ENCODE data around the gene SLC51B. TPM values are rescaled to one million over a fixed set of nuclear protein-coding genes. Genes with fewer than 3 reads are reported as not detected.

Gene SLC51B
- total RNA-seq, 1 experiment from 2014 or later, result not detected

DNA sequence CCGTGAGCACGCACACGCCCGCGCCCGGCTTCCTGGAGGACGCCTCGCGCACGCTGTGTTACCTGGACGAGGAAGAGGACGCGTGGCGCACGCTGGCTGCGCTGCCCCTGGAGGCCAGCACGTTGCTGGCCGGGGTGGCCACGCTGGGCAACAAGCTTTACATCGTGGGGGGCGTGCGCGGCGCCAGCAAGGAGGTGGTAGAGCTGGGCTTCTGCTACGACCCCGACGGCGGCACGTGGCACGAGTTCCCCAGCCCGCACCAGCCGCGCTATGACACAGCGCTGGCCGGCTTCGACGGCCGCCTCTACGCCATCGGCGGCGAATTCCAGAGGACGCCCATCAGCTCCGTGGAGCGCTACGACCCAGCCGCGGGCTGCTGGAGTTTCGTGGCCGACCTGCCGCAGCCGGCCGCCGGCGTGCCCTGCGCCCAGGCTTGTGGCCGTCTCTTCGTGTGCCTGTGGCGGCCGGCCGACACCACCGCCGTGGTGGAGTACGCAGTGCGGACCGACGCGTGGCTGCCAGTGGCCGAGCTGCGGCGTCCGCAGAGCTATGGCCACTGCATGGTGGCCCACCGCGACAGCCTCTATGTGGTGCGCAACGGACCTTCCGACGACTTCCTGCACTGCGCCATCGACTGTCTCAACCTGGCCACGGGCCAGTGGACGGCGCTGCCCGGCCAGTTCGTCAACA is 32.2 kb downstream of the SLC51B start:
- DNase-seq, result no peak
- H3K27ac ChIP-seq (ENCODE audit: low read length), result no peak overlapping the region
- H3K79me2 ChIP-seq (ENCODE audit: low read length), result no peaks in the 10 kb centered on the region
- H3K4me1 ChIP-seq (ENCODE audit: low read length), result no peaks in the 10 kb centered on the region
- no peaks in the 10 kb centered on the region for H3K27me3 ChIP-seq (ENCODE audit: low read length)
- no peaks in the 10 kb centered on the region for H3K9me2 ChIP-seq (replicated peaks; ENCODE audit: insufficient read depth, low read length)
- no peak overlapping the region for H3K4me3 ChIP-seq (ENCODE audit: low read length)
- no peaks in the 10 kb centered on the region for H4K20me1 ChIP-seq (ENCODE audit: insufficient read depth, low read depth, low read length)
- H3K4me2 ChIP-seq (ENCODE audit: low read depth, low read length, poor library complexity, severe bottlenecking), result no peak overlapping the region
- H3K9ac ChIP-seq (ENCODE audit: low read length), result no peak overlapping the region
- no peaks in the 10 kb centered on the region for H3K9me3 ChIP-seq (ENCODE audit: low read length)
- H2AFZ ChIP-seq (ENCODE audit: low read length), result no peak overlapping the region
- H3K36me3 ChIP-seq (ENCODE audit: insufficient read depth, low read length), result no peaks in the 10 kb centered on the region

DNA sequence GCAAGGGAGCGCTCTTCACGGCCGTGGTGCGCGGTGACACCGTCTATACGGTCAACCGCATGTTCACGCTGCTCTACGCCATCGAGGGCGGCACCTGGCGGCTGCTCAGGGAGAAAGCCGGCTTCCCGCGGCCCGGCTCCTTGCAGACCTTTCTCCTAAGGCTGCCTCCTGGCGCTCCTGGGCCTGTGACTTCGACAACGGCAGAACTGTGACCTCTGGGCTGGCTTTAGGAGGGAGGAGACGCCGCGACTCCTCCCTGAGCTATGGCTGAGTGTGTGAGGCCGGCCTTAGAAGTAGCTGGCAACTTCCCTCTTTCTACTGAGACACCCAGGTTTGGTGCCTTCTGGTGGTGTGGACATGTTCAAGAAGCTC is 32.8 kb downstream of the SLC51B start:
- no peak for DNase-seq
- Histone ChIP-seq H3K4me2 (ENCODE audit: low read depth, low read length, poor library complexity, severe bottlenecking) (no peak overlapping the region), H4K20me1 (ENCODE audit: insufficient read depth, low read depth, low read length) (no peaks in the 10 kb centered on the region), H3K79me2 (ENCODE audit: low read length) (no peaks in the 10 kb centered on the region), H3K9me3 (ENCODE audit: low read length) (no peaks in the 10 kb centered on the region), H3K27ac (ENCODE audit: low read length) (no peak overlapping the region), H3K36me3 (ENCODE audit: insufficient read depth, low read length) (no peaks in the 10 kb centered on the region), H3K27me3 (ENCODE audit: low read length) (no peaks in the 10 kb centered on the region), H2AFZ (ENCODE audit: low read length) (no peak overlapping the region), H3K4me3 (ENCODE audit: low read length) (no peak overlapping the region), H3K9ac (ENCODE audit: low read length) (no peak overlapping the region), H3K9me2 (replicated peaks; ENCODE audit: insufficient read depth, low read length) (no peaks in the 10 kb centered on the region), H3K4me1 (ENCODE audit: low read length) (no peaks in the 10 kb centered on the region)

DNA sequence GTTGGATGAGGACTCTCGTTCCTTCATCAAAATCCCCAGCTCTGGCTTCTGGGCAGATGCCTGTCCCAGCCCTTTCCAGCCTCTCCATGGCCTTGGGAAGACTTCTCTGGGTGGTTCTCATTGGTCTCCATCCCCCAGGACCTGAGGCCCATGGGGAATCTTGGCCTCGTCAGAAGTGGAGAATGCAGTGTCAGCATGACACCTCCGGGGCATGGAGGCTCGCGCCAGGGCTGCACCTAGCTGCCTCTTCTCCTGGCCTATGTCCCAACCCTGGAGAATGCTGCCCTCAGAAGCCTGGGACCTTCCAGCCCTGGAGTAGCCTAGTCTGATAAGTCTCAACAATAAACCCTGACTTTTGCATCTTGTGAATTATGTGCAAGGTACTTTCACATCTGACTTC is 34.4 kb downstream of the SLC51B start:
- no peaks in the 10 kb centered on the region for H3K9me3 ChIP-seq (ENCODE audit: low read length)

DNA sequence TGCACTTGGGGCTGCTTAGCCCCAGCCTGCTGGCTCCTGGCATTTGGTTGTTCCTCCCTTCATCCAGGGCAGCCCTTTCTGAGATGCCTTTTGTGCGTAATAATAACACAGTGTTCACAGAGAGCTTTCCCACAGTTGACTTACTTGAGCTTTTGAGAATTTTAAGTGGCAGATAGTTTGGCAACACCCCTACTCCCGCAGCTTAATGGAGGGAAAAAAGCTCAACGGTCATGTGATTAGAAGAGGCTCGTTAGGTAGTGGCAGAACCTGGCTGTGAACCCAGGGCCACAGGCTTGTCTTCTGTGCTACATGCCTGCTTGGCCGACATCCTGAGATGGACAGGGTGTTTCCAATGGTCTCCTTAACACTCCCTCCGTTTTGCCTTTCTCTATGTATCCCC is 36.1 kb downstream of the SLC51B start:
- DNase-seq, result no peak
- H3K9ac ChIP-seq (ENCODE audit: low read length), result no peak overlapping the region
- H4K20me1 ChIP-seq (ENCODE audit: insufficient read depth, low read depth, low read length), result no peaks in the 10 kb centered on the region
- H3K9me3 ChIP-seq (ENCODE audit: low read length), result no peaks in the 10 kb centered on the region
- no peak overlapping the region for H3K4me2 ChIP-seq (ENCODE audit: low read depth, low read length, poor library complexity, severe bottlenecking)
- no peaks in the 10 kb centered on the region for H3K36me3 ChIP-seq (ENCODE audit: insufficient read depth, low read length)
- no peaks in the 10 kb centered on the region for H3K4me1 ChIP-seq (ENCODE audit: low read length)
- H3K4me3 ChIP-seq (ENCODE audit: low read length), result no peak overlapping the region
- no peak overlapping the region for H3K27ac ChIP-seq (ENCODE audit: low read length)
- no peaks in the 10 kb centered on the region for H3K27me3 ChIP-seq (ENCODE audit: low read length)
- H3K79me2 ChIP-seq (ENCODE audit: low read length), result no peaks in the 10 kb centered on the region
- no peak overlapping the region for H2AFZ ChIP-seq (ENCODE audit: low read length)
- no peaks in the 10 kb centered on the region for H3K9me2 ChIP-seq (replicated peaks; ENCODE audit: insufficient read depth, low read length)

More for the DNA sequence above, 34.4 kb downstream of the SLC51B start:
- Histone ChIP-seq H3K4me3 (ENCODE audit: low read length) (no peak overlapping the region), H3K4me2 (ENCODE audit: low read depth, low read length, poor library complexity, severe bottlenecking) (no peak overlapping the region), H3K9ac (ENCODE audit: low read length) (no peak overlapping the region), H3K27ac (ENCODE audit: low read length) (no peak overlapping the region), H3K27me3 (ENCODE audit: low read length) (no peaks in the 10 kb centered on the region), H4K20me1 (ENCODE audit: insufficient read depth, low read depth, low read length) (no peaks in the 10 kb centered on the region), H3K36me3 (ENCODE audit: insufficient read depth, low read length) (no peaks in the 10 kb centered on the region), H3K79me2 (ENCODE audit: low read length) (no peaks in the 10 kb centered on the region), H3K9me2 (replicated peaks; ENCODE audit: insufficient read depth, low read length) (no peaks in the 10 kb centered on the region), H3K4me1 (ENCODE audit: low read length) (no peaks in the 10 kb centered on the region), H2AFZ (ENCODE audit: low read length) (no peak overlapping the region)
- no peak for DNase-seq

DNA sequence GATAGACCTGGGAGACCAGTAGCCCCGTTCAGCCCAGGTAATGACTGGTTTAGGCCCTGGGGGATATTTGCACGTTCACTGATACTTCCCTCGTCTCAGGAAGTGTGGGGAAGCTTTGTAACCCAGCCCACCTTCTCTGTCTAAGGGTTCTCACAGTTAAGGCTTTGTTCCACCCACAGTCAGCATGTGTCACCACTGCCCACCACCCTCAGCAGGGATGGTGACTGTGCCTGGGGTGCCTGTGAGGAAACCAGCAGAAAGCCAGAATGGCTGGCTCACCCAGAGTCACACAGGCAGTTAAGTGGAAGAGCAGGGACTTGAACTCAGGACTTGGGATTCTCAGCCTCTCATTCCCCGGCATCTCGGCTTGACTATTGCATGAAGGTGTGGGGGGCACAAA is 36.6 kb downstream of the SLC51B start:
- no peak overlapping the region for H3K4me3 ChIP-seq (ENCODE audit: low read length)
- no peaks in the 10 kb centered on the region for H3K27me3 ChIP-seq (ENCODE audit: low read length)
- H3K9me2 ChIP-seq (replicated peaks; ENCODE audit: insufficient read depth, low read length), result no peaks in the 10 kb centered on the region
- no peaks in the 10 kb centered on the region for H4K20me1 ChIP-seq (ENCODE audit: insufficient read depth, low read depth, low read length)
- no peaks in the 10 kb centered on the region for H3K79me2 ChIP-seq (ENCODE audit: low read length)
- H3K9me3 ChIP-seq (ENCODE audit: low read length), result no peaks in the 10 kb centered on the region
- no peak for DNase-seq
- H2AFZ ChIP-seq (ENCODE audit: low read length), result no peak overlapping the region
- H3K4me2 ChIP-seq (ENCODE audit: low read depth, low read length, poor library complexity, severe bottlenecking), result no peak overlapping the region
- H3K27ac ChIP-seq (ENCODE audit: low read length), result no peak overlapping the region
- H3K9ac ChIP-seq (ENCODE audit: low read length), result no peak overlapping the region
- H3K36me3 ChIP-seq (ENCODE audit: insufficient read depth, low read length), result no peaks in the 10 kb centered on the region
- no peaks in the 10 kb centered on the region for H3K4me1 ChIP-seq (ENCODE audit: low read length)

DNA sequence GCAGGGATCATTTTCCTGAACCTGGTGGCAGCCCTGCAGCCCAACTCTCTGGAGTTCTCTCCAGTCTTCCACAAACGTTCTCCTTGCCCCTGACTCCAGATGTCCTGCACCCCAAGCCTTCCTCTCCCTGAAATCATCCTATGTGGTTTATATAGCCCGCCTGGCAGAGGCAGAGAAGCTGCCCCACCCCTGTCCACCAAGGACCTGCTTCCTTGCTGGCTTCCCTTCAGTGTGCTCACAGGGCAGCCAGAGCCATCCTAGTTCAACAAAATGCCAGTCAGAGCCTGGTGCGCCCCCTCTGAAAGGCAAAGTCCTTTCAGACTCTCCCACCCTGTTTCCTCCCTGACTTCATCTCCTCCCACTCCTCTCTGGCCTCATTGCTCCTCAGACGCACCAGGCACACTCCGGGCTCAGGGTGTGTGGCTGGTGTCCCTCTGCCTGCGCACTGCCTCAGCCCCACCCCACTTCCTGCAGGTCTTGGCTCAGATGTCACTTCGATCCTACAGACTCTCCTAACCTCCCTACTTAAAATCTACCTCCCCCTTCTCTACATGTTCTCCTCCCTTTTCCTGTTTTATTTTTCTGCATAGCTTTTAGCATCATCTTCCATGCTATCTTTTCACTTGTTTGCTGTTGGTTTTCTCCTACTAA is 37.2 kb downstream of the SLC51B start:
- Histone ChIP-seq H3K79me2 (ENCODE audit: low read length) (no peaks in the 10 kb centered on the region), H3K27me3 (ENCODE audit: low read length) (no peaks in the 10 kb centered on the region), H3K4me2 (ENCODE audit: low read depth, low read length, poor library complexity, severe bottlenecking) (no peak overlapping the region), H3K4me1 (ENCODE audit: low read length) (no peaks in the 10 kb centered on the region), H3K27ac (ENCODE audit: low read length) (no peak overlapping the region), H3K9ac (ENCODE audit: low read length) (no peak overlapping the region), H2AFZ (ENCODE audit: low read length) (no peak overlapping the region), H4K20me1 (ENCODE audit: insufficient read depth, low read depth, low read length) (no peaks in the 10 kb centered on the region), H3K9me3 (ENCODE audit: low read length) (no peaks in the 10 kb centered on the region), H3K36me3 (ENCODE audit: insufficient read depth, low read length) (no peaks in the 10 kb centered on the region), H3K9me2 (replicated peaks; ENCODE audit: insufficient read depth, low read length) (no peaks in the 10 kb centered on the region), H3K4me3 (ENCODE audit: low read length) (no peak overlapping the region)
- DNase-seq, result no peak

DNA sequence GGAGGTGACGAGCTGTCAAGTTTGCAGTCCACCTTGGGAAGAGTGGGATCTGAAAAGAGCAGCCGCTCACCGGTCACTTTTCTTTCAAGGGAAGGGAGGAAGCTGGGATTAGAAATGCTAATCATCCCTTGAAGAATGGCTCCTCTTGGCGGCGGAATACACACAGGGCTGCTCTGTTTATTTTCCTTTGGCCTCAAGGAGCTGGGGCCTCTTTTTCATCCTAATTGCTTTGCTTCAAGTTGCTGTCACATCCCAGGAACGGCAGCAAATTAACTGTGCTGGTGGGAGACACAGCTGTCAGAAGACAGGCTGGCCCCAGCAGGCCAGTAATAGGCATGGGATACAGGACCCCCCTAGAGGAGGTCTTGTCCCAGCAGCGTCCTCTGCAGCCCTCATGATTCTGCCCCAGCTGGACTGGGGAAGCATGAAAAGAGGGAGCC is 38.1 kb downstream of the SLC51B start:
- Histone ChIP-seq H2AFZ (ENCODE audit: low read length) (no peak overlapping the region), H3K79me2 (ENCODE audit: low read length) (no peaks in the 10 kb centered on the region), H3K27me3 (ENCODE audit: low read length) (no peaks in the 10 kb centered on the region), H3K36me3 (ENCODE audit: insufficient read depth, low read length) (no peaks in the 10 kb centered on the region), H3K4me2 (ENCODE audit: low read depth, low read length, poor library complexity, severe bottlenecking) (no peak overlapping the region), H3K9me2 (replicated peaks; ENCODE audit: insufficient read depth, low read length) (no peaks in the 10 kb centered on the region), H3K27ac (ENCODE audit: low read length) (no peak overlapping the region), H3K4me3 (ENCODE audit: low read length) (no peak overlapping the region), H3K4me1 (ENCODE audit: low read length) (no peaks in the 10 kb centered on the region), H3K9ac (ENCODE audit: low read length) (no peak overlapping the region), H3K9me3 (ENCODE audit: low read length) (no peaks in the 10 kb centered on the region), H4K20me1 (ENCODE audit: insufficient read depth, low read depth, low read length) (no peaks in the 10 kb centered on the region)
- no peak for DNase-seq

DNA sequence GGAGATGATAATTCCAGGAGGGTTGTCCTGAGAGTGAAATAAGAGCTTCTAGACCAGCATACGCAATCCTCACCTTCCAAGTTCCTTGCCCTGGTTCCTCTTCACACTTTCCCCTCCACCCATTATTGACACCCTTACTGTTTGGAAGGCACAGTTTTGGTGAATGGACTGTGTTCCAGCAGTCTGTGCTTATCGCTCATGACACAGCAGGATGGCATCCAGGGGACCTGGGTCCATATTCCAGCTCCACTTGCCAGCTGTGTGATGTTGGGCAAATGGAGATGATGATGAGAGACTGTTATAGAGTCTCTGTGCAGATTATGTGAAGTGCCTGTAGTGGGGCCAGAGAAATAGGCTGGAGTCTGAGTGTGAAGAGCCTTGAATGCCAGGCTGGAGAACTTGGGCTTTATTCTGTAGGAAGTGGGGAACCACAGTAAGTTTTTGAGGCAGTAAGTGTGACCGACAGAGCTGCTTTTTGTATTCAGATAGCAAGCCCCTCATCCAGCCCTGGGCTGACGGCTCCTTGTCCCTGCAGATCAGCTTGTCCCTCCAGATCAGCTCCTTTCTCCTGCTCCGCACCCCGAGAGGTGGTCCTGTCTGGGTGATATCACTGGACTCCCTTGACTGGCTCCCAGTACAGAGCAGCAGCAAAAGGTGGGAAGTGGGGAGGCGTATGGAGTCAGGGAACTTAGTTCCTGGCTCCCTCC is 39.5 kb downstream of the SLC51B start:
- Histone ChIP-seq H3K4me2 (ENCODE audit: low read depth, low read length, poor library complexity, severe bottlenecking) (no peak overlapping the region), H3K9me3 (ENCODE audit: low read length) (no peaks in the 10 kb centered on the region), H3K4me3 (ENCODE audit: low read length) (no peak overlapping the region), H3K79me2 (ENCODE audit: low read length) (no peaks in the 10 kb centered on the region), H2AFZ (ENCODE audit: low read length) (no peak overlapping the region), H3K4me1 (ENCODE audit: low read length) (no peaks in the 10 kb centered on the region), H4K20me1 (ENCODE audit: insufficient read depth, low read depth, low read length) (no peaks in the 10 kb centered on the region), H3K9me2 (replicated peaks; ENCODE audit: insufficient read depth, low read length) (no peaks in the 10 kb centered on the region), H3K27me3 (ENCODE audit: low read length) (no peaks in the 10 kb centered on the region), H3K27ac (ENCODE audit: low read length) (no peak overlapping the region), H3K36me3 (ENCODE audit: insufficient read depth, low read length) (no peaks in the 10 kb centered on the region), H3K9ac (ENCODE audit: low read length) (no peak overlapping the region)
- no peak for DNase-seq

Measured in Karpas-422 (cell line).